Mammary microvascular endothelial cell (primary cell): ENCODE results near the gene PRKCSH. TPM values are rescaled to one million over a fixed set of nuclear protein-coding genes. Genes with fewer than 3 reads are reported as not detected.

Experiments
- total RNA-seq: library from RNA; depleted of rRNA; stranded (reverse); fragments of >200 nt; gene quantifications from 2 replicates; pipeline ENCODE4 v1.2.3, GENCODE V29; 2015

The PRKCSH gene, protein sequence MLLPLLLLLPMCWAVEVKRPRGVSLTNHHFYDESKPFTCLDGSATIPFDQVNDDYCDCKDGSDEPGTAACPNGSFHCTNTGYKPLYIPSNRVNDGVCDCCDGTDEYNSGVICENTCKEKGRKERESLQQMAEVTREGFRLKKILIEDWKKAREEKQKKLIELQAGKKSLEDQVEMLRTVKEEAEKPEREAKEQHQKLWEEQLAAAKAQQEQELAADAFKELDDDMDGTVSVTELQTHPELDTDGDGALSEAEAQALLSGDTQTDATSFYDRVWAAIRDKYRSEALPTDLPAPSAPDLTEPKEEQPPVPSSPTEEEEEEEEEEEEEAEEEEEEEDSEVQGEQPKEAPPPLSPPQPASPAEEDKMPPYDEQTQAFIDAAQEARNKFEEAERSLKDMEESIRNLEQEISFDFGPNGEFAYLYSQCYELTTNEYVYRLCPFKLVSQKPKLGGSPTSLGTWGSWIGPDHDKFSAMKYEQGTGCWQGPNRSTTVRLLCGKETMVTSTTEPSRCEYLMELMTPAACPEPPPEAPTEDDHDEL
- total RNA-seq = 167 and 174 TPM in 2 replicates

DNA sequence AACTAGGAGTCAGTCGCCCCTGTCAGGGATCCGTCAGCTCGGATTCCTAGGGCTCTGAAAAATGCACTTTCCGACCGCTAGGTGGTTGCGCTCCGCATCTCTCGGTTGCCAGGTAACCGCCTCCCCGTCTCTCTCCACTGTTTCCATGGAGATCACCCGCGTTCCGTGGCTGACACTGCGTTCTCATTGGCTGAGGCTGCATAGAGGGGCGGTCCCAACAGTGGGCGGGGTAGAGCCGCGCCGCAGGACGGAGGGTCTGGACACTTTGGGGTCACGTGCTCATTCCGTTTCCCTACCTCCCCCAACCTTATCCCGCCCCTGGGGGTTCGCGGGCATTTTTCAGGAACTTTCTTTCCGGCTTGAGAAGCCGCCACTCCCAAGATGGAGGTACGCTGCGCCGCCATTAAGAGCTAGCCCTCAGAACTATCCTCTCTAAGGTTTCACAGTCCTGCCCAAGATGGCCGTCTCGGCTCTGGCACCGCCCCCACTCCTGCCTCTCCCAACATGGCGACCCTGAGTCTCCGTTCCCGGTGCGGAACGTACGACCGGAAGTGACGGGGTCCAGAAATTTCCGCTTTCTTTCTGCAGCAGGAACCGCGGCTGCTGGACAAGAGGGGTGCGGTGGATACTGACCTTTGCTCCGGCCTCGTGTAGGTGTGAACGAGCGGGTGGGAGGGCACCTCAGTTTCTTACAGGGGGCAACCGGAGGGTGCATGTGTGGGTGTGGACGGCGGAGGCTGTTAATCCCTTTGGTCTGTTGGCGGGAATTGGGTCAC, at the start of gene PRKCSH, which contains the start of gene ODAD3:
Gene PRKCSH, plus strand, starts transcription at position 579 of the 776 bp plus-strand sequence. CDS start 483 bp downstream, outside the sequence.
Gene ODAD3, minus strand, starts transcription at position 65 of the 776 bp plus-strand sequence. CDS start 105 bp downstream, outside the sequence.

GRCh38 chr19:11418549-11419506, 16.6 kb upstream of the PRKCSH start, which contains the start of gene RGL3:
Gene RGL3 (minus strand): TSS chr19:11419314. CDS start chr19:11419278, 36 bp downstream.

DNA sequence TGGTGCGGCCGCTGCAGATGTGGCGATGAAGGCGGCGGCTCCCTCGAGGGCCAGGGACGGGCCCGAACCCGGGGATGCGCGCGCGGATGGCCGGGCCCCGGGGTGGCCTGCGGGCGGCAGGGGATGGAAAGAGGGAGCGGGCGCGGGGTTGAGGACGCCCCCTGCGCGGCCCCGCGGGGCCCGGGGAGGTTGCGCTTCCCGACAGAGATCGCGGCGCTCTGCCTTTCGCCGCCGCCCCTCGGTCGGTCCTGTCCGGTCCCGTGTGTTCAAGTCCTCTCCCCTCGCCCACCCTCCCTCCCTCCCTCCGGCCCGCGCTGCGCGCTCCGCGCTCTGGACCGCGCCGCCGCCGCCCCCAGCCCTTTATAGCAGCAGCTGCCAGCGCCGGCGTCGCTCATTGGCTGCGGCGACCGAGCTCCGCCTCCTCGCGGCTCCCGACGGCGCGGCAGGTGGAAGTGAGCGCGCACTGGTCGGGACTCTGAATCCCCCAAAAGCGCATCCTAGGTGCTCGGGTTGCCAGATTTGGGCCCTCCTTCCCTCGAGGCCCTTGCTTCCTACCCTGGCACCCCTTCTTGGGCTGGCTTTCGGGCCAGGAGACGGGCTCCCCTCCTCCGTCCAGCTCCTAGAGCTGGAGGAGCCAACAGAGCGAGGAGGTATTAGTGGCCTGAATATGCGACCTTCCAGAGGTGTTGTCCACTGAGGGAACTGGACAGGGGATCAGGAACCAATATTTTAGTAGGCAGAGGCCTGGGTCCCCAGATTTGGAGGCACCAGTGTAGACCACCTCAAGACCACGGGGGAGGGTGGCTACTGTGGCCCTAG, 45.5 kb downstream of the PRKCSH start, which contains the start of gene ELAVL3:
Gene ELAVL3, minus strand, starts transcription at position 332 of the 819 bp plus-strand sequence. CDS start 438 bp downstream, outside the sequence.

Other genes starting within 250 kb of the PRKCSH start
- gene KANK2, start 238.1 kb upstream of the PRKCSH start, total RNA-seq = 42.7 and 63.6 TPM in 2 replicates
- not detected in 2 replicates for gene ANGPTL8, start 196.0 kb upstream of the PRKCSH start, total RNA-seq
- gene DOCK6, start 173.1 kb upstream of the PRKCSH start, total RNA-seq = 124 and 133 TPM in 2 replicates
- gene TSPAN16, start 139.5 kb upstream of the PRKCSH start, total RNA-seq = not detected in 2 replicates
- gene RAB3D, start 96.0 kb upstream of the PRKCSH start, total RNA-seq = 17.8 and 24.6 TPM in 2 replicates
- 168 and 174 TPM in 2 replicates for gene TMEM205, start 89.4 kb upstream of the PRKCSH start, total RNA-seq
- 10.3 and 28.4 TPM in 2 replicates for gene CCDC159, start 89.1 kb upstream of the PRKCSH start, total RNA-seq
- 8.4 and 17.1 TPM in 2 replicates for gene PLPPR2, start 80.2 kb upstream of the PRKCSH start, total RNA-seq
- gene SWSAP1, start 61.0 kb upstream of the PRKCSH start, total RNA-seq = 2.5 and 3.9 TPM in 2 replicates
- 6.9 and 7.4 TPM in 2 replicates for gene EPOR, start 51.3 kb upstream of the PRKCSH start, total RNA-seq
- 0.67 and 0.94 TPM in 2 replicates for gene RGL3, start 16.3 kb upstream of the PRKCSH start, total RNA-seq
- 0.05 and 0.60 TPM in 2 replicates for gene ODAD3, start 514 bp upstream of the PRKCSH start, total RNA-seq
- gene ELAVL3, start 45.4 kb downstream of the PRKCSH start, total RNA-seq = not detected in 2 replicates
- 5.1 and 9.3 TPM in 2 replicates for gene ZNF653, start 70.2 kb downstream of the PRKCSH start, total RNA-seq
- 54.2 and 56.5 TPM in 2 replicates for gene ECSIT, start 93.5 kb downstream of the PRKCSH start, total RNA-seq
- 0.20 TPM in 1 of 2 replicates, not detected in the other for gene CNN1, start 103.2 kb downstream of the PRKCSH start, total RNA-seq
- gene ELOF1, start 123.6 kb downstream of the PRKCSH start, total RNA-seq = 29.0 and 36.3 TPM in 2 replicates
- gene ACP5, start 142.0 kb downstream of the PRKCSH start, total RNA-seq = 0.39 and 1.2 TPM in 2 replicates
- gene ZNF627, start 161.8 kb downstream of the PRKCSH start, total RNA-seq = 7.1 and 8.8 TPM in 2 replicates